Measurements from ENCODE around the gene PALM.

DNA sequence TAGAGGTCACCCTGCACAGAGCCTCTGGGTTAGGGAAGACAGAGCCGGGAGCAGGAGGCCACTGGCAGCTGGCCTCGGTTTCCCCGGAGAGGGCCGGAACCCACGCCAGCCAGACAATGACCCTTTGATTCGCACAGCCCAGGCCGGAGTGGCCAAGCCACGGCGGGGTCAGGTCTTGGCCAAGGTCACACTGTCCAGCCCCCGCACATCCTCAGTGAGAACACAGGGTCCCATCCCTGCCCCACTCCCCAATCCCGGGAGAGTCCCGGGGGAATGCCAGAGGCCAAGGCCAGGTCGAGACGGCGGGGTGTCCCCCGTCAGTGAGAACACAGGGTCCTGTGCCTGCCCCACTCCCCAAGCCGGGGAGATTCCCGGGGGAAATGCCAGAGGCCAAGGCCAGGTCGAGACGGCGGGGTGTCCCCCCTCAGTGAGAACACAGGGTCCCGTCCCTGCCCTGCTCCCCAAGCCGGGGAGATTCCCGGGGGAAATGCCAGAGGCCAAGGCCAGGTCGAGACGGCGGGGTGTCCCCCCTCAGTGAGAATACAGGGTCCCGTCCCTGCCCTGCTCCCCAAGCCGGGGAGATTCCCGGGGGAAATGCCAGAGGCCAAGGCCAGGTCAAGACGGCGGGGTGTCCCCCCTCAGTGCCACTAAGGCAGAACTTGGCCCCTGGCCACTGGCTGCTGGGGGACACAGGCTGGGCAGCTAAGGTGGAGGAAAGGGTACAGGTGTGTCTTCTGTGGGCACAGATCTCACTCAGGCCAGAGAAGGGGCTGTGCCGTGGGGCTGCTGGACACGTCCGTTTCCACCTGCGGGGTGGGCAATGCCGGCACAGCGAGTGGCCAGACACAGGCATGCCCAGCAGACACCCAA lies 34.2 kb upstream of the PALM start:
- no peak for TF ChIP-seq POLR2AphosphoS5 (IDR thresholded peaks at IDR 0.05)
- no peak for TF ChIP-seq EZH2 (IDR thresholded peaks at IDR 0.05; ENCODE audit: borderline replicate concordance, insufficient read depth, low read length, poor library complexity, severe bottlenecking)
- no peak for TF ChIP-seq EP300 (conservative IDR thresholded peaks at IDR 0.05; ENCODE audit: poor library complexity, severe bottlenecking)
